GM12865 (cell line): ENCODE results near the gene THTPA.
A peak's percentile ranks its signal among the peaks of the same experiment; 100 is the strongest.
"Not testable (repeated sequence)": the region's sequence is repeated elsewhere in the genome, so short reads cannot be mapped to it uniquely, and the experiment has no call there.

Source experiments
- DNase-seq: peaks from one replicate; pipeline ENCODE4 v3.0.0; 2010; ENCODE audit warnings: low read depth
- H3K4me3 ChIP-seq: 2 replicates; pipeline ENCODE4 v1.5.1; 2011; ENCODE audit warnings: mild to moderate bottlenecking, low read depth, low read length, control low read depth
- TF ChIP-seq, protein P1 (sequence below): IDR thresholded peaks from 2 replicates; pipeline ENCODE4 v1.5.1; 2011; ENCODE audit warnings: low read length, control low read depth, low read depth, inconsistent platforms; ENCODE audit not compliant: insufficient read depth; ENCODE audit errors: missing control alignments

Gene THTPA

DNA sequence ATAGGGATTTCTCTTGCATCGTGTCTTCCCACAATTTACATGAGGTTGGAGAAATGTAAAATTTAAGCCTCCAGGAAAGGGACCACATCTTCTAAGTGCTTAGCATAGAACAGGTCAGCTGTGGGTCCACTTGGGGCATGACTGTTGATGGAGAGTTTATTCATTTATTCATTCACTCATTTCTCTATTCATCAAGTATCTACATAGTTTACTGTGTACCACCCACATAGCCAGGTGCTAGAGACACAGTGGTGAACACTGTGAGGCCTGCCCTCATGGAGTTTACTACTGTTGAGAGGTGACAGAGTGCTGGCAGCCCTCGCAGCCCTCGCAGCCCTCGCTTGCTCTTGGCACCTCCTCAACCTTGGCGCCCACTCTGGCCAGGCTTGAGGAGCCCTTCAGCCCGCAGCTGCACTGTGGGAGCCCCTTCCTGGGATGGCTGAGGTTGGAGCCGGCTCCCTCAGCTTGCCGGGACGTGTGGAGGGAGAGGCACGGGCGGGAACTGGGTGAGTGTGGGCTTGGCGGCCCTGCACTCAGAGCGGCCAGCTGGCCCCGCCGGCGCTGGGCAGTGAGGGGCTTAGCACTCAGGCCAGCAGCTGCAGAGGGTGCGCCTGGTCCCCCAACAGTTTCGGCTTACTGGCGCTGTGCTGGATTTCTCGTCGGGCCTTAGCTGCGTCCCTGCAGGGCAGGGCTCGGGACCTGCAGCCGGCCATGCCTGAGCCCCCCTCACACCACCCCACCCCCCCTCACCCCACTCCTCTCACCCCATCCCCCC, 24.3 kb downstream of the THTPA start:
- TF ChIP-seq, protein P1, sequence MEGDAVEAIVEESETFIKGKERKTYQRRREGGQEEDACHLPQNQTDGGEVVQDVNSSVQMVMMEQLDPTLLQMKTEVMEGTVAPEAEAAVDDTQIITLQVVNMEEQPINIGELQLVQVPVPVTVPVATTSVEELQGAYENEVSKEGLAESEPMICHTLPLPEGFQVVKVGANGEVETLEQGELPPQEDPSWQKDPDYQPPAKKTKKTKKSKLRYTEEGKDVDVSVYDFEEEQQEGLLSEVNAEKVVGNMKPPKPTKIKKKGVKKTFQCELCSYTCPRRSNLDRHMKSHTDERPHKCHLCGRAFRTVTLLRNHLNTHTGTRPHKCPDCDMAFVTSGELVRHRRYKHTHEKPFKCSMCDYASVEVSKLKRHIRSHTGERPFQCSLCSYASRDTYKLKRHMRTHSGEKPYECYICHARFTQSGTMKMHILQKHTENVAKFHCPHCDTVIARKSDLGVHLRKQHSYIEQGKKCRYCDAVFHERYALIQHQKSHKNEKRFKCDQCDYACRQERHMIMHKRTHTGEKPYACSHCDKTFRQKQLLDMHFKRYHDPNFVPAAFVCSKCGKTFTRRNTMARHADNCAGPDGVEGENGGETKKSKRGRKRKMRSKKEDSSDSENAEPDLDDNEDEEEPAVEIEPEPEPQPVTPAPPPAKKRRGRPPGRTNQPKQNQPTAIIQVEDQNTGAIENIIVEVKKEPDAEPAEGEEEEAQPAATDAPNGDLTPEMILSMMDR, result no peak
- H3K4me3 ChIP-seq, result no peak overlapping the region
- DNase-seq, result no peak

DNA sequence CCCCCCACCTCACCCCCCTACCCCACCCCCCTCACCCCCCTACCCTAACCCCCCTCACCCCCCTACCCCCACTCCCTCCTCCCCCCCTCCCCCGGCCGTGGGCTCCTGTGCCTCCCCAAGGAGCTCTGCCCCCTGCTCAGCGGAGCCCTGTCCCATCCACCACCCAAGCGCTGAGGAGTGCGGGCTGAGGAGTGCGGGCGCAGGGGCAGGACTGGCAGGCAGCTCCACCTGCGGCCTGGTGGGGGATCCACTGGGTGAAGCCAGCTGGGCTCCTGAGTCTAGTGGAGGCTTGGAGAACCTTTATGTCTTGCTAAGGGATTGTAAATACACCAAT, 24.8 kb downstream of the THTPA start:
- DNase-seq, result no peak
- no peak overlapping the region for H3K4me3 ChIP-seq
- TF ChIP-seq, protein P1, result no peak

DNA sequence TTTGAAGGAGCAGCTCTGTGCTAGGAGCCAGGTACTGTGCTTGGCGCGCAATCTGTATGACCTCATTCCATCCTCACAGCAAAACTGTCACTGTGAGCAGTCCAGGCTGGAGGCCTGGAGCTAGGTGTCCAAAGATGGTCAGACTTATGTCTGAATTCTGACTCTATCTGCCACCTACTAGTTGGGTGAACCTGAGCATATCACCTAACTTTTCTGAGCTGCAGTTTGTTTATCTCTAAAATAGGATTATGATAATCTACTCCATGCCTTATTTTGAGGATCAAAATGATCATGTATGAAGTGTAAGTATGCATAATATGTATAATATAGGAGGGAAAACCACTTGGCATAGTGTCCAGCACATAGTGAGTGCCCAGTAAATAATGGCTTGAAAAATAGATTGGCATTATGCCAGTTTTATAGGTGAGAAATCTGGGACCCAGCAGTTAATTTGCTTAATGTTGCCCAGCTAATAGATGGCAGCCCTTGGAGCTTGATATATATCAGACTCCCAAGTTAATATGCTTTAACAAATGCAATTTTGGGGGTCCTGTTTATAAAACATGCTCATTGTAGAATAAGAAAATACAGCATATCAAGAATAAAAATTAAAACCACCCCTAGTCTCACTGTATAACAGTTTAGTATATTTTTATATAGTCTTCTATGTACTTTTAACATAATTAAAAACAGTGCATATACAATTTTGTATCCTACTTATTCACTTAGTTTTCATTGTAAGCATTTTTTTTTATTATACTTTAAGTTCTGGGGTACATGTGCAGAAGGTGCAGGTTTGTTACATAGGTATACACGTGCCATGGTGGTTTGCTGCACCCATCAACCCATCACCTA, 27.1 kb downstream of the THTPA start:
- no peak overlapping the region for H3K4me3 ChIP-seq
- TF ChIP-seq, protein P1, result no peak
- no peak for DNase-seq

DNA sequence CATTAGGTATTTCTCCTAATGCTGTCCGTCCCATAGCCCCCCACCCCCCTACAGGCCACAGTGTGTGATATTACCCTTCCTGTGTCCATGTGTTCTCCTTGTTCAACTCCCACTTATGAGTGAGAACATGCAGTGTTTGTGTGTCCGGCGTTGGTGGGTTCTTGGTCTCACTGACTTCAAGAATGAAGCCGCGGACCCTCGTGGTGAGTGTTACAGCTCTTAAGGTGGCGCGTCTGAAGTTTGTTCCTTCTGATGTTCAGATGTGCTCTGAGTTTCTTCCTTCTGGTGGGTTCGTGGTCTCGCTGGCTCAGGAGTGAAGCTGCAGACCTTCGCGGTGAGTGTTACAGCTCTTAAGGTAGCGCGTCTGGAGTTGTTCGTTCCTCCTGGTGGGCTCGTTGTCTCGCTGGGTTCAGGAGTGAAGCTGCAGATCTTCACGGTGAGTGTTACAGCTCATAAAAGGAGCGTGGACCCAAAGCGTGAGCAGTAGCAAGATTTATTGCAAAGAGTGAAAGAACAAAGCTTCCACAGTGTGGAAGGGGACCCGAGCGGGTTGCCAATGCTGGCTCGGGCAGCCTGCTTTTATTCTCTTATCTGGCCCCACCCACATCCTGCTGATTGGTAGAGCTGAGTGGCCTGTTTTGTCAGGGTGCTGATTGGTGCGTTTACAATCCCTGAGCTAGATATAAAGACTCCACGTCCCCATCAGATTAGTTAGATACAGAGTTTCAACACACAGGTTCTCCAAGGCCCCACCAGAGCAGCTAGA, 27.9 kb downstream of the THTPA start:
- H3K4me3 ChIP-seq, DNase-seq: not testable (repeated sequence)

DNA sequence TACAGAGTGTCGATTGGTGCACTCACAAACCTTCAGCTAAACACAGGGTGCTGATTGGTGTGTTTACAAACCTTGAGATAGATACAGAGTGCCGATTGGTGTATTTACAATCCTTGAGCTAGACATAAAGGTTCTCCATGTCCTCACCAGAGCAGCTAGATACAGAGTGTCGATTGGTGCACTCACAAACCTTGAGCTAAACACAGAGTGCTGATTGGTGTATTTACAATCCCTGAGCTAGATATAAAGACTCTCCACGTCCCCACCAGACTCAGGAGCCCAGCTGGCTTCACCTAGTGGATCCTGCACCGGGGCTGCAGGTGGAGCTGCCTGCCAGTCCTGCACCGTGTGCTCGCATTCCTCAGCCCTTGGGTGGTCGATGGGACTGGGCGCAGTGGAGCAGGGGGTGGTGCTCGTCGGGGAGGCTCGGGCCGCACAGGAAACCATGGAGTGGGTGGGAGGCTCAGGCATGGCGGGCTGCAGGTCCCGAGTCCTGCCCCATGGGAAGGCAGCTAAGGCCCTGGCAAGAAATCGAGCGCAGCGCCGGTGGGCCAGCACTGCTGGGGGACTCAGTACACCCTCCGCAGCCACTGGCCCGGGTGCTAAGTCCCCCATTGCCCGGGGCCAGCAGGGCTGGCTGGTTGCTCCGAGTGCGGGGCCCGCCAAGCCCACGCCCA, 28.6 kb downstream of the THTPA start:
- not testable (repeated sequence) for H3K4me3 ChIP-seq, DNase-seq

DNA sequence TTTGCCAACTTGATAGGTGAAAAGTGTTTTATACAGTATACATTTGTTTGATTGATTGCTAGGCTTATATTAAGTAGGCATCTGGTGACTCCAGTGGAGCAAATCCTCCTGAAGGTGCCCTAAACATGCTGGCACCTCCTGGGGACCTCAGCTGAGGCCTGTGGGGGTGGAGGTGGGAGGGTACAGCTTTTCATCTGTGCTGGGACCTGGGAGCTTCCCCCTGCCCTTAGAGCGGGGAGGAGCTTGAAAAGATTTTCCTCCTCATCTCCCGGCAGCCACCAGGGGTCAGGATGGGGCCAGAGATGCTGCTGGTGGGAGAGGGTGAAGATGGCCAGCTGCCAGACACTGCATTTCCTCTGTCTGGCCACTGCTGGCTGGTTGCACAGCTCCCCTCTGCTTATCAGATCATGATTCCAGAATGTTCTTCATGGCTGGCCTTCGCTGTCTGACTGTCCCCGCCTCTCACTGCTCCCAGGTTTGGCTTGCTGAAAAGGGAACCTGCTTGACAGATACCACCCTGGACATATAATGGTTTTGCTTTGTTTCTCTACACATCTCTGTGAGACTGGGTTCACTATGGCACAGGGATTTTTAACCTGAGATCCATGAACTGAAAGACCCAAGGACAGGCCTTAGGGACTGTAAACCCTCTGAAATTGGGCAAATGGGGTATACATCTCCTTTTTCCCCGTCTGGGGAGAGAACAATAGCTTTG, 33.0 kb downstream of the THTPA start:
- DNase-seq, result peak; percentile 93
- TF ChIP-seq, protein P1, result peak; percentile 88
- no peak overlapping the region for H3K4me3 ChIP-seq

DNA sequence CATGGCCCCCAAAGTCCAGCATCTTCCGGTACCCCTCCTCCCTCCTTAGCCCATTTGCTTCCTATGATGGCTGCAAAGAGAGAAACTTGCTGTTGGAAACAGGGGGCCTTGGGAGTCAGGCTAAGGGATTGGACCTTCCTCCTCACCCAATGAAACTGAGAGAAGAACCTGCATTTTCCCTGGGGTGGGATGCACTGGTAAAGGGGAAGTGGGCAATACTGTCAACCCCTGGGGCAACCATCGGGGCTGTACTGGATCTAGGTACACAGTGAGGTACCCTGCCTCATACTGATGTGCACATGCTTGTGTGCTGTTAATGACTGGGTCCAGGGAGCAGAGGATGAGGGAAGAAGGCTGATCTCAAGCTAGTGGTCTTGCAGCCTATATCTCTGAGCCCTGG, 33.5 kb downstream of the THTPA start:
- no peak overlapping the region for H3K4me3 ChIP-seq
- TF ChIP-seq, protein P1, result no peak
- no peak for DNase-seq
